ENCODE results near the gene MYRFL.

DNA sequence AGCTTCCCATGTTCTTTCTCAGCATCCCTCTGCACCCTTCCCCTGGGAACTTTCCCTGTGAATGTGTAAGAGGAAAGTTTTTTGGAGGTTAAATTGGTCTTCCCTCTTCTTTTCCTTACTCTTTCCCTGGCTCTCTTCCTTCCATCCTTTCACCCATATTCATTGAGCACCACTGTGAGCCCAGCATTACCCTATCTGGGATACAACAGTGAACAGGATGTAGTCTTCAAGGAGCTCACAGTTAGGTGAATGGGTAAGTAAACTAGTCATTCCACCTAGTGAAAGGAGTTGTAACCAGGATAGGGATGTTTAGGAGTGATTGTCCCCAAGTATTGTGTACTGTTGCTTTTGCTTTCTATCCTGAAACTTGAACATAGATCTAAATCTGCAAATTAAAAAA, 123.8 kb downstream of the MYRFL start:
- no peak for TF ChIP-seq GATA2 (IDR thresholded peaks at IDR 0.05; ENCODE audit: low read depth, low read length)
- no peak for TF ChIP-seq GATA3 (IDR thresholded peaks at IDR 0.05; ENCODE audit: low read depth, low read length)

Measured in SH-SY5Y (cell line).